NCI-H2227 (cell line): ENCODE measurements around the gene USP14.

Experiments
- DNase-seq: peaks from one replicate; lab custom pipeline; 2025; ENCODE audit not compliant: unreplicated experiment; lab: John Stamatoyannopoulos, UW

Gene USP14

GRCh38 chr18:225745-226144 is 67.4 kb downstream of the USP14 start:
- DNase-seq: no peak

- no peak for DNase-seq
Measured at GRCh38 chr18:227374-227773, 69.0 kb downstream of the USP14 start.

GRCh38 chr18:227902-228301 is 69.5 kb downstream of the USP14 start:
- DNase-seq: no peak

- DNase-seq: no peak
Measured at GRCh38 chr18:228586-228985, 70.2 kb downstream of the USP14 start.

- DNase-seq: no peak
Measured at GRCh38 chr18:231563-231962, 73.2 kb downstream of the USP14 start.

GRCh38 chr18:240175-240574 is 81.8 kb downstream of the USP14 start:
- no peak for DNase-seq

GRCh38 chr18:245282-245847 is 87.0 kb downstream of the USP14 start:
- DNase-seq: no peak

- no peak for DNase-seq
Measured at GRCh38 chr18:248053-248452, 89.7 kb downstream of the USP14 start.

- DNase-seq: no peak
Measured at GRCh38 chr18:250685-251084, 92.3 kb downstream of the USP14 start.

GRCh38 chr18:251572-251971 is 93.2 kb downstream of the USP14 start:
- no peak for DNase-seq

- no peak for DNase-seq
Measured at GRCh38 chr18:253121-253520, 94.8 kb downstream of the USP14 start.

GRCh38 chr18:255171-255570 is 96.8 kb downstream of the USP14 start:
- DNase-seq: no peak

GRCh38 chr18:260547-260946 is 102.2 kb downstream of the USP14 start:
- no peak for DNase-seq

GRCh38 chr18:261398-262073 is 103.2 kb downstream of the USP14 start:
- DNase-seq: no peak
